ENCODE results near the gene PCDHB10.
"Not testable (repeated sequence)": the region's sequence is repeated elsewhere in the genome, so short reads cannot be mapped to it uniquely, and the experiment has no call there.

DNA sequence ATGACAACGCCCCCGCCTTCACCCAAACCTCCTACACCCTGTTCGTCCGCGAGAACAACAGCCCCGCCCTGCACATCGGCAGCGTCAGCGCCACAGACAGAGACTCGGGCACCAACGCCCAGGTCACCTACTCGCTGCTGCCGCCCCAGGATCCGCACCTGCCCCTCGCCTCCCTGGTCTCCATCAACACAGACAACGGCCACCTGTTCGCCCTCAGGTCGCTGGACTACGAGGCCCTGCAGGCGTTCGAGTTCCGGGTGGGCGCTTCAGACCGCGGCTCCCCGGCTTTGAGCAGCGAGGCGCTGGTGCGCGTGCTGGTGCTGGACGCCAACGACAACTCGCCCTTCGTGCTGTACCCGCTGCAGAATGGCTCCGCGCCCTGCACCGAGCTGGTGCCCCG, 12.8 kb upstream of the PCDHB10 start:
- not testable (repeated sequence) for TF ChIP-seq EZH2 (optimal IDR thresholded peaks at IDR 0.05; ENCODE audit: low read depth, low read length)
- TF ChIP-seq, protein P1, sequence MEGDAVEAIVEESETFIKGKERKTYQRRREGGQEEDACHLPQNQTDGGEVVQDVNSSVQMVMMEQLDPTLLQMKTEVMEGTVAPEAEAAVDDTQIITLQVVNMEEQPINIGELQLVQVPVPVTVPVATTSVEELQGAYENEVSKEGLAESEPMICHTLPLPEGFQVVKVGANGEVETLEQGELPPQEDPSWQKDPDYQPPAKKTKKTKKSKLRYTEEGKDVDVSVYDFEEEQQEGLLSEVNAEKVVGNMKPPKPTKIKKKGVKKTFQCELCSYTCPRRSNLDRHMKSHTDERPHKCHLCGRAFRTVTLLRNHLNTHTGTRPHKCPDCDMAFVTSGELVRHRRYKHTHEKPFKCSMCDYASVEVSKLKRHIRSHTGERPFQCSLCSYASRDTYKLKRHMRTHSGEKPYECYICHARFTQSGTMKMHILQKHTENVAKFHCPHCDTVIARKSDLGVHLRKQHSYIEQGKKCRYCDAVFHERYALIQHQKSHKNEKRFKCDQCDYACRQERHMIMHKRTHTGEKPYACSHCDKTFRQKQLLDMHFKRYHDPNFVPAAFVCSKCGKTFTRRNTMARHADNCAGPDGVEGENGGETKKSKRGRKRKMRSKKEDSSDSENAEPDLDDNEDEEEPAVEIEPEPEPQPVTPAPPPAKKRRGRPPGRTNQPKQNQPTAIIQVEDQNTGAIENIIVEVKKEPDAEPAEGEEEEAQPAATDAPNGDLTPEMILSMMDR (IDR thresholded peaks at IDR 0.05; ENCODE audit: low read length), result not testable (repeated sequence)
